ACHN (cell line): ENCODE measurements around the gene CRHR2.

ENCODE experiments used
- DNase-seq: peaks from one replicate; pipeline ENCODE4 v3.0.0-alpha.2; 2015
- in situ Hi-C: cut with HindIII; loops from 2 replicates; pipeline ENCODE4 v1.10.0; 2017; ENCODE audit warnings: low sequenced_read_pairs, low pct_ligation_motif_present, low pct_unique_long_range_greater_than_20kb

Gene CRHR2

DNA sequence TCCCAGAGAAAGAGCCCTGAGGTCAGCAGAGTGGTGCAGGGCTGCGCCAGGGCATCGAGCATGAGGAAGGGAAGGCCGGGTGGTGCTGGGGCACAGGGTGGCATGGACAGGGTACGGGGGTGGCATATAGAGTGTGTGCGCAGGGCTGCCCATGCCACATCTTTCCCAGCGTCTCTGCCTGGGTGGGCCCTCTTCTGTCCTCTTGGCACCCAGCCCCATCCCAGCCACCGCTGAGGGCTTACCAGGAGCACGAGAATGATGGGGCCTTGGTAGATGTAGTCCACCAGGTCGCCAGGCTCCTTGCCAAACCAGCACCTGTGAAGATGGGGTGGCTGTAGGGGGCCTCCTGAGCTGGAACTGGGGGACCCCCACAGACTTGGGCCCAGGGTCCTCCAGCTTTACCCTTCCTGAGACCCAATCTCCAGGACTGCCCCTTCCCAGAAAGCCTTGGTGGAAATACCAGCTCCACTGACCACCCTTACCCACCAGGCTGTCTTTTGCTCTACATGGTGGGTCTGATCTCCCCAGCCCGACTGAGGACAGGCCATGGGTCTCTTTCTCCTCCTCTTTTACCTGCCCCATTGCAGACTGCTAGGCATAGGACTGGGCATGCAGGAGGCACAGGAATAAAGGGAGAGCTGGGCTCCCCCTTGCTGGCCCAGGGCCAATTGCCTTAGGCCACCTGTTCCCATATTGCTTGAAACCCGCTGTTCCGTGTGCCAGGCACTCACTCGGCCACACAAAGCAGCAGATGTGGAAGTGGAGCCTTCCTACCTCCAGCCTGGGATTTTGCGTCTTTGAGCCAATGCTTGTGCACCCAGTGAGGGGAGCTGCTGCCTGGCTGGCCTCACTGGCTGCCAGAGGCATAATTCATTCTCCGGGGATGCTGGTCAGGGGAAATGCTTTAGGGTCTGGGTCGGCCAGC, 21.7 kb downstream of the CRHR2 start:
- no peak for DNase-seq

DNA sequence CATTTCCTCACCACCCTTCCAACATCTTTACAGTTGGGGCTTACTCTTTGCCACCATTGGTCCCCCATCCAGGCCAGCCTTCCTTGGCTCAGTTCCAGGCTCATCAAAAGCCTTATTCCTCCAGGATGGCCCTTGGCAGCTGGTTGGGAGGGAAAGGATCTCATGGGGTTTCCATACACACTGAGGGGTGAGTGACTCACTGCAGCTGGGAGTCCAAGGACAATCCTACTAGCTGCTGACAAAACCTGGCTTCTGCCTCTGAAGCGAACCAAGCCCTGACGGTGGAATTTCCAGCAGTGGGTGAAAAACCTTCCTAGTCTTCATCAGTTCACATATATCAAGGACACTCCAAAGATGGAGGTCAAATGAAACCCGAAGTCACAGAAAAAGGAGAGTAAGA, 22.9 kb downstream of the CRHR2 start:
- no peak for DNase-seq
- in situ Hi-C loops = no loop called here

More for the DNA sequence above, 21.7 kb downstream of the CRHR2 start:
- in situ Hi-C loops = no loop called here

GRCh38 chr7:30658479-30659074, 23.7 kb downstream of the CRHR2 start:
- DNase-seq = no peak
- in situ Hi-C loops = no loop called here

- in situ Hi-C loops = no loop called here
Measured at GRCh38 chr7:30657131-30657530, 25.1 kb downstream of the CRHR2 start.

GRCh38 chr7:30656006-30656957, 26.0 kb downstream of the CRHR2 start:
- in situ Hi-C loops = no loop called here
- DNase-seq = no peak

More at GRCh38 chr7:30657131-30657530, 25.1 kb downstream of the CRHR2 start:
- no peak for DNase-seq

DNA sequence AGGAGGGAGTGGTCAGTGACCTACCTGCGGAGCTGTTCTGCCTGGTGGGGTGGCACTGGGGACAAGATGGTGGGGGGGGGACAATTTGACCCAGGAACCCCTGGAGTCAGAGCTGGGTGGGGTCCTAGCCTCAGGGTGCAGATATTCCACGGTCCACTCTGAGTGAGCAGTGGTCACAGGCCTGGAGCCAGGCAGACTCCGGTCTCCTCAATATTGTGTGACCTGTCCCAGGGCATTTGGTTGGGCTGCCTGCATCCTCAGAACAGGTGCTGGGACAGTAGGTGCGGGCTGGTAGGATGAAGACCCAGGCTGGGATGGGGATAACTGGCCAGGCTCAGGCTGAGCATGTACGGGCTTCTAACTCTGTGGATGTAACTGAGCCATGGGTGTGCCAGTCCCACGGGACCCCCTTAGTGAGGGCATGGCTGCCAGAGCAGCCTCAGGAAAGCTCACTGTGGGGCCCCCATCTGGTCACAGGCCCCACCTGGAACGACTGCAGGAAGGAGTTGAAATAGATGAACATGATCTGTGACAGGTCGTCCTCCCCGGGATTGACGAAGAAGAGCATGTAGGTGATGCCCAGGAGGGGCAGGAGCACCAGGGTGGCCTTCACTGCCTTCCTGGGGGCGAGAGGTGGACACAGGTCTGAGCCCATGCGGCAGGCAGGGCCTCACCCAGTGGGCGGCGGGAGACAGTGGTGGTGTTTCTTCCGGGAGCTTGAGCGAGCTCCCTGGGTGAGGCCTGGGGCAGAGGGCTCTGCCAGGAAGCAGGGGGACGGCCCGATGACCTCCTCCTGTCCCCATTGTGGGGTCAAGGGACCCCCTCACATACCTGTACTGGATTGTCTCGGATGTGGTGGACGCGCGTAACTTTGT, 26.9 kb downstream of the CRHR2 start:
- in situ Hi-C loops = no loop called here
- DNase-seq = no peak

DNA sequence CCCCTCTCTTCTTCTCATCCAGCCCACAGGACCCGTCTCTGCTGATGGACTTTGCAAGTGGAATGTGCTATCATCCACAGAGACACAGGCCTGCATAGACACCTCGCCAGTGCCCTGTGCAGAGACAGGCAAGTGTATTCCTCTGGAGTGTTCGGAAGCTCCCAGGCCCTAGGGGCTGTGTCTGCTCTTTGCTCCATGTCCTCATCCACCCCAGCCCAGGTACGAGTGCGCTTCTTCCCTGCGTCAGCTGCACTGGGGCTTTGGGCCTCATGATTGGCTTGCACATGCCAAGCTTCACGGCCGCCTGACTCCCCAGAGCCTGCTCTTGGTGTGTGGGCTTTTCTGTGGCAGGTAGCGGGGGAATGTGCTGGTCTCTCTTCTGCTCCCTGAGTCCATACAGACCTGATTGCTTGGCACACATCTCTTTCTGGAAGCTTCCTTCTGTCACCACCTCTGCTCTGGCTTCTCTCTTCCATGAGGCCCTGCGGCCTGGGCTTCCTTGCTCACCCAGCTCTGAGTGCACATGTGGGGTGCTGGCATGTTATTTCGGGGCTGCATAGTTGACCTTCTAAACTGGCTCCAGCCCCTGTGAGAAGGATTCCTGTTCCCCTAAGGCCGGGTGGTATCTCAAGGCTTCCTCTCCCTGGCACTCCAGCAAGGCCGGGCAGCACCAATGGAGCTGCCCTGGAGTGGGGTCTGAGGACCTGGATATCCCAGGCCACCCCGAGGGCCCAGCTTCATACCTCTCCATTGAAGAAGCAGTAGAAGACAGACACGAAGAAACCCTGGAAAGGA, 27.8 kb downstream of the CRHR2 start:
- in situ Hi-C loops = no loop called here
- DNase-seq = no peak

DNA sequence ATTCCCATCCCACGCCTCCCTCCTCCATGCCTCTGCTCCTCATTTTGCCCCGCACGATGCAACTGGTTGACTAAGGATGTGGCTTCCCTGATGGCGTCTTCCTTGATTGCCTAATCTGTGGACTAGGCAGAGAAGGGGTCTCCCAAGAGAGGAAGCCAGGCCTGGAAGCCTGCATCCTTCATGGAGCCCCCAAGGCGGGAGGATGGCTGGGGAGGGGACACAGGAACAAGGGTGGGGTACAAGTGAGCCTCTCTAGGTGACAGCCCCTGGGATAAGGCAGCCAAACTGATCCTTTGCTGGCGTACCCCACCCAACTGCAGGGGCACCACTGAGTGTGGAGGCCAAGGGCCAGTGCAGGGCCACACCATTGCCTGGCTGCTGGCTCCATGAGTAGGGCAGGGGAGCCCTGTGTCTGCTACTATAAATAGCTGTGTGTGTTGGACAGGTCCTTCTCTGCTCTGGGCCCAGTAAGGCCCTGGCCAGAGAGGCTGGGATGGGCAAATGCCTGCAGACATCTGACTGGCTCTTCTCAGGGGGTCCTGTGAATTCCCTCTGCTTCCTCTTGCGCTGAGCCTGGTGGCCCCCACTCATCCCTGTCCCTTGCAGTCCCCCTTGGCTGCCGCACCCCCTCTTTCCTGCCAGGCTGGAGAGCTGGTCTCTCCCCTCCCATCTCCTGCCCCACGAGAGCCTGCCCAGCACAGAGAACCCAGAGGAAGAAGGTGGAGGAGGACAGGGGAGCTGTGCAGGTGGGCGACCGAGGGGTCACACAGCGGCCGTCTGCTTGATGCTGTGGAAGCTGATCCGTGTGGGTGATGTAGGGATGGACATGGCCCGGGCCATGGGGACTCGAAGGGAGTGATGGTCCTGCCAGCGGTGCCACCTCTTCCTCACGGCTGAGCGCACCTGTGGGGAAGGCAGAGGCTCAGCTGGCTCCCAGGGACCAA, 29.3 kb downstream of the CRHR2 start:
- in situ Hi-C loops = no loop called here
- no peak for DNase-seq

GRCh38 chr7:30652132-30652531, 30.1 kb downstream of the CRHR2 start:
- in situ Hi-C loops = no loop called here

GRCh38 chr7:30650421-30650808, 31.8 kb downstream of the CRHR2 start:
- DNase-seq = no peak
- in situ Hi-C loops = no loop called here

More at GRCh38 chr7:30652132-30652531, 30.1 kb downstream of the CRHR2 start:
- DNase-seq = no peak

DNA sequence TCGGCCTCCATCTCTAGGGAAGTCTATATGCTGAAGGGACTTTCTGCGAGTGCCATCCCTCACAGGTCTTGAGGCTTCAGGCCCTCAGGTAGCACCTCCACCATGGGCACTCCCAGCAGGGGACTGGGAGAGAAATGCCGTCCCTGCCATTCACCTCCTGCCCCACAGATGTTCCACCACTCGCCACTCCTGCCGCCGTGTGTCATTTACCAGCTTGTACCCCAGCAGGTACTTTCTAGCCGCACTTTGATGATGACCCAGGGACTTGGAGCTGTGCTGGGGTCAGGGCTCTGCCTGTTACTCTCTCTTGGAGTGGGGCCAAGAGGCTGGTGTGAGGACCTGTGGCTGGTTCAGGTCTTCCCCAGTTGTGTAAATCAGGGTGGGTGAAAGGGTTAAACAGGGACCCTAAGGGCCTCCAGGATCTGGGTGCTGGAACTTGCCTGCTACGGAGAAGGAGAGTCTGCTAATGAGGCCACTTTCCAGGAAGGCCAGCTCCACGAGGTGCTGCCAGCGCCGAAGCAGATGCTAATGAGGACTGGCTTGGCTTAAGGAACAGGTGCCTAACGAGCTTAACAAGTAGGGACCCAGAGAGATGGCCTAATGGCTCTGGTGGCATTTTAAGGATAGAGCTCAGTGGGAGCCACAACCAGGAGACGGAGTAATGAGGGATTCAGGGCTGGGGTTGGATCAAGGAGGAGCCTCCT, 32.4 kb downstream of the CRHR2 start:
- in situ Hi-C loops = no loop called here
- no peak for DNase-seq

DNA sequence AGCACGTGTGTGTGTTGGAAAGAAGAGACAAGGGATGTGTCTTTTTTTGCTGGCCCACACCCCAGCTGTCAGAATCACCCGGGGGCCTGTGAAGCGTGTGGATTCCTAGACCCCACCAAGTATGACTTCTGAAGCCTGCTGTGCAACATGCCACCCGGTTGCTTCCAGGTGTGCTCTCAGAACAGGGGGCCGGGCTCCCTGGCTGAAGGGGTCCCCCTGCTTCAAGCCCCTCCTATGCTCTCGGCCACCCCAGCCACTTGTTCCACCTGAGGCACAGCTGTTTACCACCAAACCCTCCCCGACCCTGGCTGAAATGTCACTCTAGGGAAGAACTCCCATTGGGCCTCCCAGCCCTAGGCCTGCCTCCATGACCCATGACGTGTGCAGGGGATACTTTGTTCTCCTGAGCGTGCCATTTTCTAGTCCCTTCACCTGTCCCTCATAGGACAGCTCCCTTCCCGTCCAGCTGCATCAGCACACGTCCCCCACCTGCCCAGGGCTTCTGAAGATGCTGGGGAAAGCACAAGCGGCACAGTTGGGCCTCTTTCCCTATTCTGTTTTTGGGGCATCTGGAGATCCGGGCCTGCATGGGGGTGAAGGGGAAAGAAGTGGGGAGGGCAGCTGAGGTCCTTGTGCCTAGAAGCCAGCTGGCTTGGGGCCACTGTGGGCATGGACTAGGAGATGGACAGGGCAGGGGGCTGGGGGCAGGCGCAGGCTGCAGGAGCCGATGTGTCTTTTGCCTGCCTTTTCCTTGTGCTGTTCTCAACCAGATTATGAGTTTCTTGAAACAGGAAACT, 33.3 kb downstream of the CRHR2 start:
- in situ Hi-C loops = no loop called here
- DNase-seq = no peak

GRCh38 chr7:30647589-30648364, 34.5 kb downstream of the CRHR2 start:
- DNase-seq = no peak
- in situ Hi-C loops = no loop called here

- no peak for DNase-seq
- in situ Hi-C loops = no loop called here
Measured at GRCh38 chr7:30646154-30646553, 36.1 kb downstream of the CRHR2 start.
